SK-N-SH treated with all-trans-retinoic acid at 6 μM for 48 hours (cell line): ENCODE results near the gene POLDIP3.

Experiments used
- ATAC-seq: fragments of 200-7000 bp; cut with Tn5 transposase; 3 replicates; pipeline ENCODE4 v1.9.1; 2020; ENCODE audit warnings: mild to moderate bottlenecking, moderate library complexity
- CREB5 ChIP-seq: fragments of 250-450 bp; sonication (Bioruptor Pico); IDR thresholded peaks from 2 replicates; pipeline ENCODE4 v1.5.1; 2020; ENCODE audit warnings: low read depth, mild to moderate bottlenecking, moderate library complexity
- CSRNP3 ChIP-seq: fragments of 250-450 bp; sonication (Bioruptor Pico); IDR thresholded peaks from 2 replicates; pipeline ENCODE4 v1.5.1; 2021; ENCODE audit warnings: mild to moderate bottlenecking, moderate library complexity
- ISL1 ChIP-seq: fragments of 250-450 bp; sonication (Bioruptor Pico); IDR thresholded peaks from 2 replicates; pipeline ENCODE4 v2.1.2; 2022; ENCODE audit warnings: mild to moderate bottlenecking, moderate library complexity
- PATZ1 ChIP-seq: fragments of 250-450 bp; sonication (Bioruptor Pico); IDR thresholded peaks from 2 replicates; pipeline ENCODE4 v1.8.0; 2020; ENCODE audit warnings: mild to moderate bottlenecking, moderate library complexity, borderline replicate concordance
- POU6F1 ChIP-seq: fragments of 250-450 bp; sonication (Bioruptor Pico); IDR thresholded peaks from 2 replicates; pipeline ENCODE4 v1.8.0; 2021; ENCODE audit warnings: low read depth, mild to moderate bottlenecking, moderate library complexity, borderline replicate concordance
- RARB ChIP-seq: fragments of 250-450 bp; sonication (Bioruptor Pico); IDR thresholded peaks from 2 replicates; pipeline ENCODE4 v1.8.0; 2021; ENCODE audit warnings: mild to moderate bottlenecking, moderate library complexity
- SNAI2 ChIP-seq: fragments of 250-450 bp; sonication (Bioruptor Pico); IDR thresholded peaks from 2 replicates; pipeline ENCODE4 v1.5.0; 2020; ENCODE audit warnings: mild to moderate bottlenecking, moderate library complexity
- TCF4 ChIP-seq: fragments of 250-450 bp; sonication (Bioruptor Pico); IDR thresholded peaks from 2 replicates; pipeline ENCODE4 v1.8.0; 2021; ENCODE audit warnings: mild to moderate bottlenecking, moderate library complexity, borderline replicate concordance
- TOX ChIP-seq: fragments of 250-450 bp; sonication (Bioruptor Pico); IDR thresholded peaks from 2 replicates; pipeline ENCODE4 v1.8.0; 2021; ENCODE audit warnings: mild to moderate bottlenecking, moderate library complexity, borderline replicate concordance
- TSHZ2 ChIP-seq: fragments of 250-450 bp; sonication (Bioruptor Pico); IDR thresholded peaks from 2 replicates; pipeline ENCODE4 v1.5.0; 2020; ENCODE audit warnings: mild to moderate bottlenecking, moderate library complexity
- ZFP3 ChIP-seq: fragments of 250-450 bp; sonication (Bioruptor Pico); IDR thresholded peaks from 2 replicates; pipeline ENCODE4 v1.5.0; 2020; ENCODE audit warnings: mild to moderate bottlenecking, moderate library complexity
- ZFP30 ChIP-seq: fragments of 450-650 bp; formaldehyde crosslinking; IDR thresholded peaks from 2 replicates; pipeline ENCODE4 v1.5.0; 2022; ENCODE audit warnings: mild to moderate bottlenecking, moderate library complexity
- ZNF70 ChIP-seq: fragments of 450-650 bp; formaldehyde crosslinking; IDR thresholded peaks from 2 replicates; pipeline ENCODE4 v1.5.0; 2020; ENCODE audit warnings: mild to moderate bottlenecking, moderate library complexity
- ZNF8 ChIP-seq: fragments of 450-650 bp; formaldehyde crosslinking; IDR thresholded peaks from 2 replicates; pipeline ENCODE4 v1.5.0; 2020; ENCODE audit warnings: mild to moderate bottlenecking, moderate library complexity

Gene POLDIP3

GRCh38 chr22:42648017-42648367 is 33.3 kb upstream of the POLDIP3 start:
- ATAC-seq, result no peak
- no peak for TF ChIP-seq CSRNP3 (CRISPR knock-in tag)
- no peak for TF ChIP-seq POU6F1 (CRISPR knock-in tag)

- no peak for TF ChIP-seq RARB (CRISPR knock-in tag)
- TF ChIP-seq ISL1 (CRISPR knock-in tag), result no peak
- no peak for TF ChIP-seq ZNF70 (CRISPR knock-in tag)
- no peak for TF ChIP-seq ZNF8 (CRISPR knock-in tag)
- TF ChIP-seq POU6F1 (CRISPR knock-in tag), result no peak
- TF ChIP-seq ZFP3, result no peak
- TF ChIP-seq SNAI2 (CRISPR knock-in tag), result no peak
- no peak for ATAC-seq
Measured at GRCh38 chr22:42646569-42647525, 32.2 kb upstream of the POLDIP3 start.

- TF ChIP-seq TCF4 (CRISPR knock-in tag) (no peak), RARB (CRISPR knock-in tag) (no peak), TSHZ2 (no peak), ZFP30 (CRISPR knock-in tag) (no peak), ISL1 (CRISPR knock-in tag) (no peak), CREB5 (CRISPR knock-in tag) (no peak), TOX (CRISPR knock-in tag) (no peak), PATZ1 (CRISPR knock-in tag) (no peak)
- ATAC-seq, result no peak
Measured at GRCh38 chr22:42645938-42646568, 31.4 kb upstream of the POLDIP3 start.
